ENCODE data around the gene ITGA7. TPM values are rescaled to one million over a fixed set of nuclear protein-coding genes. Genes with fewer than 3 reads are reported as not detected.

Gene ITGA7
- total RNA-seq, 1 donor from 2014 or later: 7.7 TPM

DNA sequence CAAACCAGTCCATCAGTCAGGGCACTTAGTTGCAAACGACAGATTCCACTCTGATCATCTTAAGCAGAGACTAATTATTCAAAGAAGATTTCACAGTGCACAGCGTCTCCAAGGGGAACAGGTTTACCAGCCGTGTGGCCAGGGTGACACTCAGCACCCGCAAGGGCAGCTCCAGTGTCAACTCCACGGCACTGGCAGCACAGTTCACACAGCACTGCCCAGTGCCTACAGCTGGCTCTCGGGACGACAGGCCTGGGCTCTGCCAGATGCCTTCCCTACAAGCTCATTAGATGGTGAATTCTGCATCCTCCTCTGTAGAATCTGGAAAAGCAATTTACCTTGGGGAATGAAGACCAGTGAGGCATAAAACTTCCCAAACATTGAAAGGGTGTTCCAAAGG, 66.1 kb downstream of the ITGA7 start:
- TF ChIP-seq, protein P1, sequence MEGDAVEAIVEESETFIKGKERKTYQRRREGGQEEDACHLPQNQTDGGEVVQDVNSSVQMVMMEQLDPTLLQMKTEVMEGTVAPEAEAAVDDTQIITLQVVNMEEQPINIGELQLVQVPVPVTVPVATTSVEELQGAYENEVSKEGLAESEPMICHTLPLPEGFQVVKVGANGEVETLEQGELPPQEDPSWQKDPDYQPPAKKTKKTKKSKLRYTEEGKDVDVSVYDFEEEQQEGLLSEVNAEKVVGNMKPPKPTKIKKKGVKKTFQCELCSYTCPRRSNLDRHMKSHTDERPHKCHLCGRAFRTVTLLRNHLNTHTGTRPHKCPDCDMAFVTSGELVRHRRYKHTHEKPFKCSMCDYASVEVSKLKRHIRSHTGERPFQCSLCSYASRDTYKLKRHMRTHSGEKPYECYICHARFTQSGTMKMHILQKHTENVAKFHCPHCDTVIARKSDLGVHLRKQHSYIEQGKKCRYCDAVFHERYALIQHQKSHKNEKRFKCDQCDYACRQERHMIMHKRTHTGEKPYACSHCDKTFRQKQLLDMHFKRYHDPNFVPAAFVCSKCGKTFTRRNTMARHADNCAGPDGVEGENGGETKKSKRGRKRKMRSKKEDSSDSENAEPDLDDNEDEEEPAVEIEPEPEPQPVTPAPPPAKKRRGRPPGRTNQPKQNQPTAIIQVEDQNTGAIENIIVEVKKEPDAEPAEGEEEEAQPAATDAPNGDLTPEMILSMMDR (conservative IDR thresholded peaks at IDR 0.05; ENCODE audit: low read depth, low read length): no peak
- no peak for DNase-seq (ENCODE audit: low read depth)

DNA sequence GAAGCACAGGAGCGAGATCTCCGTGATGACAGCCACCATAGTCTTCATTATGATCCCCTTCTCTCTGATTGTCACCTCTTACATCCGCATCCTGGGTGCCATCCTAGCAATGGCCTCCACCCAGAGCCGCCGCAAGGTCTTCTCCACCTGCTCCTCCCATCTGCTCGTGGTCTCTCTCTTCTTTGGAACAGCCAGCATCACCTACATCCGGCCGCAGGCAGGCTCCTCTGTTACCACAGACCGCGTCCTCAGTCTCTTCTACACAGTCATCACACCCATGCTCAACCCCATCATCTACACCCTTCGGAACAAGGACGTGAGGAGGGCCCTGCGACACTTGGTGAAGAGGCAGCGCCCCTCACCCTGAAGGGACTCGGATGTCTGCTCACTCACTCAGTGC, 70.2 kb downstream of the ITGA7 start:
- no peak for DNase-seq (ENCODE audit: low read depth)
- no peak overlapping the region for H3K4me3 ChIP-seq (ENCODE audit: low read depth, low read length)
- TF ChIP-seq, protein P1 (conservative IDR thresholded peaks at IDR 0.05; ENCODE audit: low read depth, low read length): no peak

More for the DNA sequence above, 66.1 kb downstream of the ITGA7 start:
- H3K4me3 ChIP-seq (ENCODE audit: low read depth, low read length): no peak overlapping the region

DNA sequence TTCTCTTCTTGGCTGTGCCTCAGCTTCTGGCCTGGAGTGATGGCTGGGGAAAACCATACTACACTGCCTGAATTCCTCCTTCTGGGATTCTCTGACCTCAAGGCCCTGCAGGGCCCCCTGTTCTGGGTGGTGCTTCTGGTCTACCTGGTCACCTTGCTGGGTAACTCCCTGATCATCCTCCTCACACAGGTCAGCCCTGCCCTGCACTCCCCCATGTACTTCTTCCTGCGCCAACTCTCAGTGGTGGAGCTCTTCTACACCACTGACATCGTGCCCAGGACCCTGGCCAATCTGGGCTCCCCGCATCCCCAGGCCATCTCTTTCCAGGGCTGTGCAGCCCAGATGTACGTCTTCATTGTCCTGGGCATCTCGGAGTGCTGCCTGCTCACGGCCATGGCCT, 70.9 kb downstream of the ITGA7 start, which contains the start of gene OR10P1:
Gene OR10P1, plus strand, starts transcription at position 40 of the 400 bp plus-strand sequence. Its CDS starts 0 bp downstream, at position 40.
- H3K4me3 ChIP-seq (ENCODE audit: low read depth, low read length): no peak within 1 kb of the TSS
- TF ChIP-seq, protein P1 (conservative IDR thresholded peaks at IDR 0.05; ENCODE audit: low read depth, low read length): no peak
- DNase-seq (ENCODE audit: low read depth): no peak

DNA sequence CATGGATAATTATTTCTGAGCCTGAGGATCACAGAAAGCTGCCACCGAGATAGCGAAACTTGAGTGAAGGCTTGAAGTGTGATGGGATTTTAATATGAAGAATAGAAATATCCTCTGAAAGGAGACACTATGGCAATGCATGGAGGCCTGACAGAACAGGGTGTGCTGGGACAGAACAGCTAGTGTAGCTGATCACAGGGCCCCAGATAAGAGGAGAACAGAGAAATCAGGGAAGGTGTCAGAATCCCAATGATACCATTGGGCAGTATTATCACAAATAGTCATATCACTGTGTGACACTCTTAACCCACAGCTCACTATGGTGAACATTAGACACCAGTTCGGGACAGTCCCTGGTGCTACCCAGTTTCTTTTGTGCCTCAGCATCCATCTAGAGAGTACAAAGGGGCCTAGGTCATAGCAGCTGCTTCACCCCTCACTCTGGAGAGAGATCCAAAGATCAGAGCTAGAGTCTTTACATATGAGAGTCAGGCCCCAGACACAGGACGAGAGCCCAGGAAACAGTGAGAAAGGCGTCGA, 71.5 kb downstream of the ITGA7 start:
- no peak for DNase-seq (ENCODE audit: low read depth)
- no peak overlapping the region for H3K4me3 ChIP-seq (ENCODE audit: low read depth, low read length)
- TF ChIP-seq, protein P1 (conservative IDR thresholded peaks at IDR 0.05; ENCODE audit: low read depth, low read length): no peak

Other genes starting within 250 kb of the ITGA7 start
- gene OR6C70, start 237.8 kb downstream of the ITGA7 start, total RNA-seq: not detected in 2 replicates
- not detected in 2 replicates for gene OR6C68, start 215.5 kb downstream of the ITGA7 start, total RNA-seq
- gene OR6C4, start 158.3 kb downstream of the ITGA7 start, total RNA-seq: not detected in 2 replicates
- gene OR2AP1, start 135.4 kb downstream of the ITGA7 start, total RNA-seq: not detected in 2 replicates
- not detected in 2 replicates for gene OR10P1, start 71.0 kb downstream of the ITGA7 start, total RNA-seq
- gene BLOC1S1, start 8.1 kb upstream of the ITGA7 start, total RNA-seq: 157 and 187 TPM in 2 replicates
- 2.3 and 2.5 TPM in 2 replicates for gene RDH5, start 12.5 kb upstream of the ITGA7 start, total RNA-seq
- gene CD63, start 21.1 kb upstream of the ITGA7 start, total RNA-seq: 758 and 1,095 TPM in 2 replicates
- 2.8 and 8.5 TPM in 2 replicates for gene GDF11, start 35.2 kb upstream of the ITGA7 start, total RNA-seq
- 155 and 203 TPM in 2 replicates for gene SARNP, start 109.8 kb upstream of the ITGA7 start, total RNA-seq
- gene ORMDL2, start 110.1 kb upstream of the ITGA7 start, total RNA-seq: 40.5 and 47.1 TPM in 2 replicates
- 24.7 and 41.5 TPM in 2 replicates for gene DNAJC14, start 121.7 kb upstream of the ITGA7 start, total RNA-seq
- gene MMP19, start 135.0 kb upstream of the ITGA7 start, total RNA-seq: 1.2 and 1.3 TPM in 2 replicates
- gene PYM1, start 220.0 kb upstream of the ITGA7 start, total RNA-seq: 49.2 and 56.0 TPM in 2 replicates
- gene DGKA, start 223.3 kb upstream of the ITGA7 start, total RNA-seq: 44.3 and 272 TPM in 2 replicates

Data from epithelial cell of proximal tubule (primary cell).